ENCODE results near the gene ILF2.

Gene ILF2

GRCh38 chr1:153648000-153648643 lies 22.7 kb downstream of the ILF2 start (continued):
- no peak for TF ChIP-seq ZBTB49 (tag by site-specific recombination; IDR thresholded peaks at IDR 0.05; ENCODE audit: low read depth)

GRCh38 chr1:153647346-153647714 lies 23.5 kb downstream of the ILF2 start:
- POLR2A ChIA-PET, result interaction anchor here (0.6 to 3.6 kb wide), 9 partner anchors 9 to 331 kb away, joined by 3 to 25 read pairs (median 5); partner anchors contain the start of genes CHTOP, CREB3L4, S100A1 and S100A13
- CTCF ChIA-PET, result interaction anchor here (1.4 to 2.8 kb wide), 2 partner anchors 20 to 137 kb away, joined by 6 to 8 read pairs; partner anchors contain the start of gene S100A13

GRCh38 chr1:153646672-153647345 lies 24.0 kb downstream of the ILF2 start:
- Histone ChIP-seq H3K4me3 (ENCODE audit: low read depth, low read length) (no peak overlapping the region), H3K27ac (ENCODE audit: extremely low read depth, low read depth, low read length) (no peak overlapping the region), H3K4me1 (ENCODE audit: control insufficient read depth, insufficient read depth, low read length) (no peaks in the 10 kb centered on the region), H3K9me3 (ENCODE audit: control insufficient read depth, insufficient read depth, low read depth, low read length) (no peaks in the 10 kb centered on the region), H3K36me3 (ENCODE audit: control insufficient read depth in 2 of 2, insufficient read depth in 1 of 2, low read length in 2 of 2) (peaks cover 34 to 57% of the 10 kb centered on the region in 2 experiments)
- ChIA-PET POLR2A (interaction anchor here (0.9 to 3.6 kb wide), 6 partner anchors 9 to 321 kb away, joined by 3 to 25 read pairs (median 6); partner anchors contain the start of genes CHTOP, CREB3L4, S100A1 and S100A13), CTCF (interaction anchor here (1.1 to 2.8 kb wide), 3 partner anchors 9 to 136 kb away, joined by 3 to 8 read pairs (median 6); partner anchors contain the start of gene S100A13)
- TF ChIP-seq ZNF776 (tag by site-specific recombination; IDR thresholded peaks at IDR 0.05; ENCODE audit: borderline replicate concordance), result no peak
- TF ChIP-seq ZNF23 (tag by site-specific recombination; IDR thresholded peaks at IDR 0.05; ENCODE audit: borderline replicate concordance), result no peak
- TF ChIP-seq ZNF843 (tag by site-specific recombination; IDR thresholded peaks at IDR 0.05), result no peak
- TF ChIP-seq ZNF555 (tag by site-specific recombination; conservative IDR thresholded peaks at IDR 0.05), result no peak
- no peak for TF ChIP-seq ZNF302 (tag by site-specific recombination; IDR thresholded peaks at IDR 0.05; ENCODE audit: low read depth)
- no peak for TF ChIP-seq SP3 (tag by site-specific recombination; IDR thresholded peaks at IDR 0.05)
- TF ChIP-seq ZNF133 (tag by site-specific recombination; IDR thresholded peaks at IDR 0.05), result no peak
- no peak for TF ChIP-seq ZNF747 (tag by site-specific recombination; IDR thresholded peaks at IDR 0.05)
- no peak for TF ChIP-seq ZNF626 (tag by site-specific recombination; IDR thresholded peaks at IDR 0.05)
- TF ChIP-seq ZNF660 (tag by site-specific recombination; IDR thresholded peaks at IDR 0.05), result no peak
- TF ChIP-seq ZNF48 (tag by site-specific recombination; IDR thresholded peaks at IDR 0.05), result no peak
- no peak for TF ChIP-seq ZNF768 (tag by site-specific recombination; IDR thresholded peaks at IDR 0.05)

More at GRCh38 chr1:153647346-153647714, 23.5 kb downstream of the ILF2 start:
- Histone ChIP-seq H3K4me1 (ENCODE audit: control insufficient read depth, insufficient read depth, low read length) (no peaks in the 10 kb centered on the region), H3K9me3 (ENCODE audit: control insufficient read depth, insufficient read depth, low read depth, low read length) (no peaks in the 10 kb centered on the region), H3K27ac (ENCODE audit: extremely low read depth, low read depth, low read length) (no peak overlapping the region), H3K36me3 (ENCODE audit: control insufficient read depth in 2 of 2, insufficient read depth in 1 of 2, low read length in 2 of 2) (peaks cover 30 to 51% of the 10 kb centered on the region in 2 experiments), H3K4me3 (ENCODE audit: low read depth, low read length) (no peak overlapping the region)
- no peak for TF ChIP-seq SP3 (tag by site-specific recombination; IDR thresholded peaks at IDR 0.05)
- TF ChIP-seq ZNF394 (tag by site-specific recombination; IDR thresholded peaks at IDR 0.05; ENCODE audit: borderline replicate concordance), result no peak

- H3K9me3 ChIP-seq (ENCODE audit: control insufficient read depth, insufficient read depth, low read depth, low read length), result no peaks in the 10 kb centered on the region
- ChIA-PET POLR2A (interaction anchor here (0.6 to 3.4 kb wide), 7 partner anchors 8 to 140 kb away, joined by 3 to 34 read pairs (median 4); partner anchors contain the start of genes CHTOP, S100A13 and SNAPIN), CTCF (interaction anchor here (1.0 to 1.7 kb wide), 3 partner anchors 16 to 133 kb away, joined by 3 to 7 read pairs (median 5); partner anchors contain the start of genes S100A1 and S100A13)
- H3K27ac ChIP-seq (ENCODE audit: extremely low read depth, low read depth, low read length), result no peak overlapping the region
- H3K4me1 ChIP-seq (ENCODE audit: control insufficient read depth, insufficient read depth, low read length), result no peaks in the 10 kb centered on the region
- H3K36me3 ChIP-seq (ENCODE audit: control insufficient read depth in 2 of 2, insufficient read depth in 1 of 2, low read length in 2 of 2), result peaks cover 59 to 87% of the 10 kb centered on the region in 2 experiments
- H3K4me3 ChIP-seq (ENCODE audit: low read depth, low read length), result no peak overlapping the region
- TF ChIP-seq ZNF791 (tag by site-specific recombination; IDR thresholded peaks at IDR 0.05), result no peak
- TF ChIP-seq HOXD13 (CRISPR knock-in tag; IDR thresholded peaks at IDR 0.05; ENCODE audit: borderline replicate concordance), result no peak
- no peak for TF ChIP-seq BCL11A (tag by site-specific recombination; IDR thresholded peaks at IDR 0.05; ENCODE audit: low read depth)
- TF ChIP-seq PRDM1 (tag by site-specific recombination; IDR thresholded peaks at IDR 0.05), result no peak
- no peak for TF ChIP-seq ZNF792 (tag by site-specific recombination; IDR thresholded peaks at IDR 0.05)
- TF ChIP-seq ZFHX2 (tag by site-specific recombination; conservative IDR thresholded peaks at IDR 0.05), result no peak
- no peak for TF ChIP-seq ZNF146 (tag by site-specific recombination; IDR thresholded peaks at IDR 0.05)
- TF ChIP-seq GLIS2 (tag by site-specific recombination; IDR thresholded peaks at IDR 0.05), result no peak
- no peak for TF ChIP-seq PATZ1 (tag by site-specific recombination; IDR thresholded peaks at IDR 0.05)
- no peak for TF ChIP-seq ZNF416 (tag by site-specific recombination; IDR thresholded peaks at IDR 0.05)
- TF ChIP-seq ZNF350 (tag by site-specific recombination; IDR thresholded peaks at IDR 0.05), result no peak
Measured at GRCh38 chr1:153643816-153644215, 27.0 kb downstream of the ILF2 start.
